B cell (primary cell): ENCODE results near the gene HYDIN. TPM values are rescaled to one million over a fixed set of nuclear protein-coding genes. Genes with fewer than 3 reads are reported as not detected.
"Not testable (repeated sequence)": the region's sequence is repeated elsewhere in the genome, so short reads cannot be mapped to it uniquely, and the experiment has no call there.

ENCODE experiments used
- ATAC-seq: fragments of 200-7000 bp; cut with Tn5 transposase; one replicate; pipeline ENCODE4 v1.10.0; 2021; ENCODE audit warnings: low read depth, mild to moderate bottlenecking, moderate number of reproducible peaks, moderate library complexity
- CTCF ChIA-PET: fragments of 350-600 bp; sonication (Branson Sonifier 250); formaldehyde crosslinking; loops from one replicate; lab custom pipeline; 2021; ENCODE audit warnings: antibody characterized with exemption, inconsistent platforms; lab: Charles Lee
- POLR2A ChIA-PET: fragments of 350-600 bp; sonication (Branson Sonifier 250); formaldehyde crosslinking; loops from one replicate; lab custom pipeline; 2021; ENCODE audit warnings: antibody characterized with exemption; lab: Charles Lee
- DNase-seq: peaks from one replicate; pipeline ENCODE4 v3.0.0; 2013
- H2AFZ ChIP-seq: 2 replicates; pipeline ENCODE4 v1.6.1; 2012; ENCODE audit warnings: mild to moderate bottlenecking, low read depth, low read length; ENCODE audit not compliant: insufficient read depth, poor library complexity, severe bottlenecking
- H3K27ac ChIP-seq, 2 donors: 1 replicate in 1 of 2; 2 replicates in 1 of 2; pipeline ENCODE4 v1.5.1; 2012 to 2013; ENCODE audit warnings: low read length in 2 of 2, mild to moderate bottlenecking in 2 of 2, moderate library complexity in 1 of 2
- H3K27me3 ChIP-seq, 4 experiments: fragments of 200-600 bp in 1 of 4; sonication (generic) in 1 of 4; replicated peaks in 1 of 4; 1 replicate in 2 of 4; 2 replicates in 2 of 4; pipeline versions ENCODE4 v1.6.1 to v1.7.0; 2013 to 2016; ENCODE audit warnings: low read length in 3 of 4, mild to moderate bottlenecking in 2 of 4, mixed read lengths in 1 of 4, moderate library complexity in 1 of 4; ENCODE audit not compliant: insufficient read depth in 4 of 4, control insufficient read depth in 3 of 4; ENCODE audit errors: control extremely low read depth in 1 of 4
- H3K36me3 ChIP-seq, 2 experiments: replicated peaks in 1 of 2; 1 replicate in 1 of 2; 2 replicates in 1 of 2; pipeline versions ENCODE4 v1.6.1 to v1.7.1; 2013; ENCODE audit warnings: low read length in 1 of 2; ENCODE audit not compliant: insufficient read depth in 2 of 2, control insufficient read depth in 1 of 2; ENCODE audit errors: control extremely low read depth in 1 of 2, extremely low read depth in 1 of 2
- H3K4me1 ChIP-seq, 2 donors: fragments of 200-600 bp in 1 of 2; sonication (generic) in 1 of 2; 1 replicate in 1 of 2; 2 replicates in 1 of 2; pipeline versions ENCODE4 v1.5.1 to v1.6.1; 2013 to 2017; ENCODE audit warnings: low read length in 2 of 2; ENCODE audit not compliant: control insufficient read depth in 2 of 2, insufficient read depth in 2 of 2
- H3K4me2 ChIP-seq: replicated peaks from 2 replicates; pipeline ENCODE3; 2012; ENCODE audit warnings: mild to moderate bottlenecking, low read depth, low read length; ENCODE audit not compliant: poor library complexity, severe bottlenecking
- H3K4me3 ChIP-seq, 5 experiments: fragments of 200-600 bp in 1 of 5; sonication (generic) in 1 of 5; 1 replicate in 3 of 5; 2 replicates in 2 of 5; pipeline versions ENCODE4 v1.5.1 to v1.7.0; 2011 to 2016; ENCODE audit warnings: low read length in 4 of 5, mild to moderate bottlenecking in 4 of 5, low read depth in 2 of 5, control low read depth in 1 of 5, moderate library complexity in 1 of 5; ENCODE audit not compliant: insufficient read depth in 1 of 5; ENCODE audit errors: control extremely low read depth in 1 of 5, extremely low read depth in 1 of 5
- H3K79me2 ChIP-seq: fragments of 200-600 bp; sonication (generic); one replicate; pipeline ENCODE4 v1.6.0; 2016; ENCODE audit warnings: low read length; ENCODE audit not compliant: control insufficient read depth, insufficient read depth
- H3K9ac ChIP-seq: fragments of 200-600 bp; sonication (generic); 2 replicates; pipeline ENCODE4 v1.6.1; 2017; ENCODE audit warnings: mild to moderate bottlenecking, low read length, moderate library complexity
- H3K9me3 ChIP-seq, 3 donors: one replicate each; pipeline versions ENCODE4 v1.6.1 to v1.7.1; 2013; ENCODE audit warnings: low read length in 2 of 3; ENCODE audit not compliant: control insufficient read depth in 2 of 3, insufficient read depth in 1 of 3; ENCODE audit errors: control extremely low read depth in 1 of 3
- H4K20me1 ChIP-seq: 2 replicates; pipeline ENCODE4 v1.6.0; 2012; ENCODE audit warnings: mild to moderate bottlenecking, low read length; ENCODE audit not compliant: insufficient read depth, control insufficient read depth, poor library complexity, severe bottlenecking
- H3K27ac Mint-ChIP-seq: one replicate; pipeline ENCODE4 v1.8.0; 2021; ENCODE audit warnings: mixed read lengths
- H3K27me3 Mint-ChIP-seq: one replicate; pipeline ENCODE4 v1.8.0; 2021; ENCODE audit warnings: mixed read lengths
- H3K4me1 Mint-ChIP-seq: one replicate; pipeline ENCODE4 v1.8.0; 2021; ENCODE audit warnings: mixed read lengths
- H3K4me3 Mint-ChIP-seq: one replicate; pipeline ENCODE4 v1.8.0; 2021; ENCODE audit warnings: mixed read lengths
- H3K9me3 Mint-ChIP-seq: one replicate; pipeline ENCODE4 v1.8.0; 2022; ENCODE audit warnings: mixed read lengths; ENCODE audit not compliant: insufficient read depth
- WGBS: methylation state at CpG from one replicate; pipeline ENCODE4 v1.1.5; 2013; ENCODE audit warnings: missing lambda C conversion rate; ENCODE audit not compliant: insufficient coverage; 5-methylcytosine and 5-hydroxymethylcytosine counted together
- intact Hi-C: fragments of 100-400 bp; cut with micrococcal nuclease; formaldehyde crosslinking; loops from one replicate; pipeline ENCODE4 v1.10.0; 2022
- polyA plus RNA-seq: library from polyadenylated mRNA; depleted of rRNA; stranded (reverse); fragments of >200 nt; gene quantifications from 2 replicates; pipeline ENCODE4 v1.2.3, GENCODE V29; 2012
- total RNA-seq, 2 donors: library from RNA; stranded (reverse); fragments of 120-200 nt in 1 of 2; gene quantifications; 1 replicate in 1 of 2; 2 replicates in 1 of 2; pipeline versions ENCODE4 v1.2.3 to v1.2.4, GENCODE V29; 2013 to 2022

The HYDIN gene
- total and polyA plus RNA-seq, 2 donors (not counting 1 experiment from before 2014, with no cell fraction given) = 0.10 TPM; not detected in 1

- H3K36me3 ChIP-seq, H3K9ac ChIP-seq, DNase-seq, intact Hi-C loops, H3K79me2 ChIP-seq, H3K27me3 ChIP-seq, H3K27ac ChIP-seq, CTCF ChIA-PET, H3K4me3 ChIP-seq, H2AFZ ChIP-seq, H3K4me3 Mint-ChIP-seq, ATAC-seq, H4K20me1 ChIP-seq, H3K9me3 Mint-ChIP-seq, H3K27ac Mint-ChIP-seq, H3K4me1 Mint-ChIP-seq, H3K4me2 ChIP-seq, H3K27me3 Mint-ChIP-seq, POLR2A ChIA-PET, H3K9me3 ChIP-seq, H3K4me1 ChIP-seq: not testable (repeated sequence)
- no CpG with 5 or more reads among the region's 5 CpGs for WGBS
These were observed 208.5 kb downstream of the HYDIN start for GRCh38 chr16:71021961-71022537.

- H2AFZ ChIP-seq, H3K4me1 Mint-ChIP-seq, H3K4me1 ChIP-seq, POLR2A ChIA-PET, H4K20me1 ChIP-seq, H3K27ac ChIP-seq, H3K79me2 ChIP-seq, H3K9ac ChIP-seq, H3K9me3 ChIP-seq, H3K27me3 ChIP-seq, intact Hi-C loops, DNase-seq, H3K4me3 ChIP-seq, H3K27me3 Mint-ChIP-seq, H3K4me2 ChIP-seq, ATAC-seq, H3K4me3 Mint-ChIP-seq, CTCF ChIA-PET, H3K9me3 Mint-ChIP-seq, H3K27ac Mint-ChIP-seq, H3K36me3 ChIP-seq: not testable (repeated sequence)
- WGBS = no CpG with 5 or more reads among the region's 6 CpGs
These were observed 211.3 kb downstream of the HYDIN start for GRCh38 chr16:71019067-71019682.

- H3K27me3 ChIP-seq, DNase-seq, H3K9me3 ChIP-seq, POLR2A ChIA-PET, ATAC-seq, H3K79me2 ChIP-seq, H3K27ac ChIP-seq, H3K4me3 Mint-ChIP-seq, H3K27me3 Mint-ChIP-seq, H3K36me3 ChIP-seq, H3K4me2 ChIP-seq, H4K20me1 ChIP-seq, H2AFZ ChIP-seq, H3K4me3 ChIP-seq, H3K9ac ChIP-seq, intact Hi-C loops, H3K9me3 Mint-ChIP-seq, CTCF ChIA-PET, H3K4me1 Mint-ChIP-seq, H3K27ac Mint-ChIP-seq, H3K4me1 ChIP-seq: not testable (repeated sequence)
- WGBS = no CpG with 5 or more reads among the region's 10 CpGs
These were observed 215.1 kb downstream of the HYDIN start for GRCh38 chr16:71015419-71015818.

GRCh38 chr16:71009440-71010223, 220.9 kb downstream of the HYDIN start:
- intact Hi-C loops, H3K9me3 ChIP-seq, POLR2A ChIA-PET, H3K27me3 Mint-ChIP-seq, H3K4me1 Mint-ChIP-seq, CTCF ChIA-PET, H2AFZ ChIP-seq, H3K27me3 ChIP-seq, H3K4me2 ChIP-seq, DNase-seq, ATAC-seq, H3K4me3 ChIP-seq, H3K27ac ChIP-seq, H3K9ac ChIP-seq, H3K27ac Mint-ChIP-seq, H3K36me3 ChIP-seq, H4K20me1 ChIP-seq, H3K4me3 Mint-ChIP-seq, H3K79me2 ChIP-seq, H3K9me3 Mint-ChIP-seq, H3K4me1 ChIP-seq: not testable (repeated sequence)
- WGBS = no CpG with 5 or more reads among the region's 3 CpGs
